CD8-positive, alpha-beta memory T cell (primary cell): ENCODE measurements around the gene AP1S3. TPM values are rescaled to one million over a fixed set of nuclear protein-coding genes. Genes with fewer than 3 reads are reported as not detected.

ENCODE experiments used
- CTCF ChIA-PET: fragments of 350-600 bp; sonication (Branson Sonifier 250); formaldehyde crosslinking; loops from one replicate; lab custom pipeline; 2021; ENCODE audit warnings: antibody characterized with exemption; lab: Charles Lee
- POLR2A ChIA-PET: fragments of 350-600 bp; sonication (Branson Sonifier 250); formaldehyde crosslinking; loops from one replicate; lab custom pipeline; 2021; ENCODE audit warnings: antibody characterized with exemption; lab: Charles Lee
- DNase-seq, 5 donors: peaks; one replicate each; pipeline versions ENCODE4 v3.0.0 to v3.0.0-alpha.2; 2020 to 2022; ENCODE audit warnings: mixed read lengths in 1 of 5
- H3K27ac ChIP-seq: one replicate; pipeline ENCODE4 v1.7.0; 2013; ENCODE audit warnings: low read depth, mild to moderate bottlenecking, low read length, moderate library complexity
- H3K27me3 ChIP-seq: 2 replicates; pipeline ENCODE4 v1.7.0; 2013; ENCODE audit warnings: low read length, mild to moderate bottlenecking; ENCODE audit not compliant: insufficient read depth, poor library complexity, severe bottlenecking
- H3K36me3 ChIP-seq: 2 replicates; pipeline ENCODE4 v1.7.0; 2013; ENCODE audit warnings: mild to moderate bottlenecking, low read length, moderate library complexity; ENCODE audit not compliant: insufficient read depth
- H3K4me1 ChIP-seq: 2 replicates; pipeline ENCODE4 v1.7.0; 2013; ENCODE audit warnings: mild to moderate bottlenecking, low read length, moderate library complexity; ENCODE audit not compliant: insufficient read depth
- H3K4me3 ChIP-seq: 2 replicates; pipeline ENCODE4 v1.7.0; 2013; ENCODE audit warnings: mild to moderate bottlenecking, low read length
- H3K9me3 ChIP-seq: 2 replicates; pipeline ENCODE4 v1.7.0; 2013; ENCODE audit warnings: mild to moderate bottlenecking, low read length
- H3K27ac Mint-ChIP-seq, 8 donors: one replicate each; pipeline ENCODE4 v1.8.0; 2020 to 2021; ENCODE audit warnings: mixed read lengths in 8 of 8, mild to moderate bottlenecking in 6 of 8, inconsistent platforms in 3 of 8, moderate library complexity in 3 of 8
- H3K27me3 Mint-ChIP-seq, 2 donors: one replicate each; pipeline ENCODE4 v1.8.0; 2020 to 2021; ENCODE audit warnings: mixed read lengths in 2 of 2, mild to moderate bottlenecking in 1 of 2, moderate library complexity in 1 of 2
- H3K36me3 Mint-ChIP-seq, 3 donors: one replicate each; pipeline ENCODE4 v1.8.0; 2020 to 2021; ENCODE audit warnings: mixed read lengths in 3 of 3, inconsistent platforms in 1 of 3, mild to moderate bottlenecking in 1 of 3
- H3K4me1 Mint-ChIP-seq, 3 donors: one replicate each; pipeline ENCODE4 v1.8.0; 2020 to 2021; ENCODE audit warnings: mixed read lengths in 3 of 3, inconsistent platforms in 1 of 3, mild to moderate bottlenecking in 1 of 3
- H3K4me3 Mint-ChIP-seq, 7 donors: one replicate each; pipeline ENCODE4 v1.8.0; 2020 to 2021; ENCODE audit warnings: mixed read lengths in 7 of 7, mild to moderate bottlenecking in 6 of 7, moderate library complexity in 4 of 7, inconsistent platforms in 2 of 7
- H3K9me3 Mint-ChIP-seq, 5 donors: one replicate each; pipeline ENCODE4 v1.8.0; 2020 to 2022; ENCODE audit warnings: mixed read lengths in 5 of 5, mild to moderate bottlenecking in 3 of 5, moderate library complexity in 2 of 5, inconsistent platforms in 1 of 5
- polyA plus RNA-seq: library from polyadenylated mRNA; unstranded; fragments of 300-500 nt; fragmentation: Illumina TruSeq; gene quantifications from one replicate; pipeline ENCODE4 v1.2.3, GENCODE V29; 2021
- total RNA-seq, 2 experiments: library from RNA; stranded (reverse); gene quantifications; one replicate each; pipeline ENCODE4 v1.2.3, GENCODE V29; 2021

The AP1S3 gene
- total RNA-seq (10 to 100 TPM; 15.4 to 16.9 TPM), polyA plus RNA-seq (3.9 TPM)

DNA sequence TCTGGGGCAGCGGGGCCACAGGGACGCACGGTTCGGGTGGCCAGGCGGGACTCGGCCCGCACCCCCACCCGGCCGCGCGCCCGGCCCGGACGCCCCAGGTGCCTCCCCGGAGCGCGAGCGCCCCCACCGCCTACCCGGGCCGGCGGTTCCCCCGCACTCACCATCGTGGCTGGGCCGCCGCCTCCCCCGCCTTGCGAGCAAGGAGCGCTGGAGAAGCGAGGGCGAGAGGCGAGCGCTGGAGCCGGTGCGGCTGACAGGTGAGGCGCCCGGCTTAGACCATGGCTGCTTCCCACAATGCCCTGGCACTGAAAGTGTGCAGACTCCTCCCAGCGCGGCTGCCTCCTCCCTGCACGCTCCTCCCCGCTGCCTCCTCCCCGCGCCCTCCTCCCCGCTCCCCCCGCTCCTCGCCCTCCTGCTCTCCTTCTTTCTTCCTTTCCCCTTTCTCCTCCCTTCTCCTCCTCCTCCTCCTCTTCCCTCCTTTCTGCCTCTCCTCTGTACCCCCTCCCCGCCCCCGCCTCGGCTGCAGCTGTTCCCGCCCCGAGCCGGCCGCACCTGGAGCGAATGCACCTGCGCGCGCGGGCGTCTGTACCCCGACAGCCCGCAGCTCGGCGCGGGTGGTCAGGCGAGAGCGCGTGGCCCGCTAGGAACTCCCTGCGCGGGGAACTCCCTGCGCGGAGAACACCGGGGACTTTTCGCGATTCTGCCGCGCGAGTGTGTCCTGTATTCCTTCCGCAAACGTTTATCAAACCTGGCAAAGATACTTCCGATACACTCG is at the start of gene AP1S3:
Gene AP1S3, minus strand, starts transcription at position 296 of the 775 bp plus-strand sequence. Its CDS starts 132 bp downstream, at position 164.
- H3K4me3 ChIP-seq, result peak within 1 kb of the TSS; percentile 58
- POLR2A ChIA-PET, result no interaction called here
- H3K27ac ChIP-seq, result no peak within 1 kb of the TSS

DNA sequence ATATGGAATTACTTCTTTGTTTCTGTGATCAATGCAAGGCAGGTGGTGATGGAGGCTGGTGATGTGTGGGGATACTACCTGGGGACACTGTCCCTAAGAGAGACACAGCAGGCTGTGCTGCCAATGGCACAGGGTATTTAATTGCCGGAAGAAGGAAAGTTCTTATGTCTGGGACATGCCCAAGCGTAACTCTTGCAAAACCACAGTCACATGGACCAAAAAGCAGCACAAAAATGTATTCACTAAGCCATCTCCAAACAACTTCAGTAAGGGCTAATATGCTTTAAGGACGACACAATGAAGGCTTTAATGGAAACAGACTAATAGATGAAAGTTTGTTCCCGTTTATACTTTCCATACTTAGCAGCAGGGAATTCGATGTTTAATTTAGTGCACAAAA is 49.7 kb upstream of the AP1S3 start:
- no peak overlapping the region for H3K27ac ChIP-seq
- no peaks in the 10 kb centered on the region for H3K9me3 ChIP-seq
- H3K4me3 ChIP-seq, result no peak overlapping the region
- no peak overlapping the region for H3K4me3 Mint-ChIP-seq
- H3K27me3 ChIP-seq, result no peaks in the 10 kb centered on the region
- DNase-seq, result no peak
- peaks cover 8% of the 10 kb centered on the region for H3K36me3 ChIP-seq
- peak overlapping the region in 3 of 8 donors; percentile 39 to 92 (median 40) for H3K27ac Mint-ChIP-seq
- H3K36me3 Mint-ChIP-seq, result peaks cover 0 to 62% (median 13%) of the 10 kb centered on the region in 3 donors
- POLR2A ChIA-PET, result no interaction called here
- CTCF ChIA-PET, result no interaction called here
- H3K4me1 Mint-ChIP-seq, result peaks cover 0 to 4% (median 0%) of the 10 kb centered on the region in 3 donors
- H3K9me3 Mint-ChIP-seq, result no peaks in the 10 kb centered on the region
- H3K4me1 ChIP-seq, result no peaks in the 10 kb centered on the region
- no peaks in the 10 kb centered on the region for H3K27me3 Mint-ChIP-seq

More for the DNA sequence above, at the start of gene AP1S3:
- H3K27me3 Mint-ChIP-seq, result peaks cover 0 to 1% of the 10 kb centered on the region in 2 donors
- CTCF ChIA-PET, result interaction anchor here (0.6 to 1.7 kb wide), 3 partner anchors 11 to 44 kb away, joined by 3 to 4 read pairs (median 4); no protein-coding TSS in a partner anchor
- H3K4me1 Mint-ChIP-seq, result peaks cover 11 to 16% (median 16%) of the 10 kb centered on the region in 3 donors
- DNase-seq, result peak; percentile 50 to 76 (median 65)
- peaks cover 9% of the 10 kb centered on the region for H3K4me1 ChIP-seq
- H3K27ac Mint-ChIP-seq, result peak within 1 kb of the TSS; percentile 50 to 97 (median 88)
- H3K36me3 Mint-ChIP-seq, result peaks cover 0 to 5% (median 0%) of the 10 kb centered on the region in 3 donors
- no peaks in the 10 kb centered on the region for H3K36me3 ChIP-seq
- no peaks in the 10 kb centered on the region for H3K9me3 Mint-ChIP-seq
- no peaks in the 10 kb centered on the region for H3K27me3 ChIP-seq
- H3K9me3 ChIP-seq, result no peaks in the 10 kb centered on the region
- H3K4me3 Mint-ChIP-seq, result peak within 1 kb of the TSS; percentile 90 to 97 (median 94)

DNA sequence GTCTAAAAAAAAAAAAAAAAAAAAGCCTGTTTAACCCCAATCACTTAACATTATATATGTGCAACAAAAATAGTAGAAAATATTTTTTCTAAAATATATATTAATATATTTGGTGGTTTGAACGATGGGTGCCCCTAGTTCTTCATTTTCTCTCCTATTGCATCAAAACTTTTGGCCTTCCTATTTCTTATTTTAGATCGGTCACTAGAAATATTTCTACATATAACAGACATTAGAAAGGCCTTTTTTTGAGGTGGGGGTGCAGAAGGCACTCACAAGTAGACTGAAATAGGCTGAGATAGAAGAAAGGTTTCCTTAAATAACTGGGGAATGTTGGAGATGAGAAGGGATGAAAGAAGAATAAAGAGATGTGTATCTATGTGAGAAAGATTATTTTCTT is 49.3 kb upstream of the AP1S3 start:
- POLR2A ChIA-PET, result no interaction called here
- Mint-ChIP-seq H3K9me3 (no peaks in the 10 kb centered on the region), H3K36me3 (peaks cover 0 to 64% (median 13%) of the 10 kb centered on the region in 3 donors), H3K27ac (peak overlapping the region in 3 of 8 donors; percentile 39 to 92 (median 40)), H3K4me1 (peaks cover 2 to 6% (median 3%) of the 10 kb centered on the region in 3 donors), H3K4me3 (no peak overlapping the region), H3K27me3 (no peaks in the 10 kb centered on the region)
- peaks cover 8% of the 10 kb centered on the region for H3K36me3 ChIP-seq
- no peak overlapping the region for H3K27ac ChIP-seq
- H3K27me3 ChIP-seq, result no peaks in the 10 kb centered on the region
- no peaks in the 10 kb centered on the region for H3K9me3 ChIP-seq
- no peak overlapping the region for H3K4me3 ChIP-seq
- CTCF ChIA-PET, result no interaction called here
- no peak for DNase-seq
- no peaks in the 10 kb centered on the region for H3K4me1 ChIP-seq

DNA sequence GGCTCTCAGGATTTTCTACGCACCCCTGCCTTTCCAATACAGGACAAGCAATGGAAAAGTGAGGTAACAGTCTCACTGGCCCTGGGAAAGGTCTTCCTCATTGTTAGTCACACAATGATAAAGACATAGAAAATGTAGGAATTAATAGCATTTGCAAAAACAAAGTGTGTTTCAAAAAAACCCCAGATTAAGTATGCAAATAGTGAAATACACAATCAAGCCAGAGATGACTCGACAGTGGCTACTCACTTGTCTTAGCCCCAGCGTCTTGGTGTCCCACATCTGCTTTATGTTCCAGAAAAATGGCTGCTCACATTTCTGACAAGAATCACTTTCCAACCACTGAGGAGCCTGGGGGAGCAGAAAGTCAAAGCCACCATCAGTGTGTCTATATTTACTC is 47.0 kb upstream of the AP1S3 start:
- ChIA-PET POLR2A (no interaction called here), CTCF (no interaction called here)
- no peaks in the 10 kb centered on the region for H3K9me3 Mint-ChIP-seq
- H3K9me3 ChIP-seq, result no peaks in the 10 kb centered on the region
- H3K27me3 ChIP-seq, result no peaks in the 10 kb centered on the region
- peak overlapping the region in 5 of 8 donors; percentile 6 to 50 (median 26) for H3K27ac Mint-ChIP-seq
- no peaks in the 10 kb centered on the region for H3K27me3 Mint-ChIP-seq
- H3K4me3 Mint-ChIP-seq, result no peak overlapping the region
- peaks cover 8% of the 10 kb centered on the region for H3K36me3 ChIP-seq
- H3K4me1 ChIP-seq, result no peaks in the 10 kb centered on the region
- DNase-seq, result no peak
- peaks cover 10 to 69% (median 16%) of the 10 kb centered on the region in 3 donors for H3K36me3 Mint-ChIP-seq
- H3K4me1 Mint-ChIP-seq, result peaks cover 2 to 11% (median 4%) of the 10 kb centered on the region in 3 donors
- no peak overlapping the region for H3K27ac ChIP-seq
- H3K4me3 ChIP-seq, result no peak overlapping the region

DNA sequence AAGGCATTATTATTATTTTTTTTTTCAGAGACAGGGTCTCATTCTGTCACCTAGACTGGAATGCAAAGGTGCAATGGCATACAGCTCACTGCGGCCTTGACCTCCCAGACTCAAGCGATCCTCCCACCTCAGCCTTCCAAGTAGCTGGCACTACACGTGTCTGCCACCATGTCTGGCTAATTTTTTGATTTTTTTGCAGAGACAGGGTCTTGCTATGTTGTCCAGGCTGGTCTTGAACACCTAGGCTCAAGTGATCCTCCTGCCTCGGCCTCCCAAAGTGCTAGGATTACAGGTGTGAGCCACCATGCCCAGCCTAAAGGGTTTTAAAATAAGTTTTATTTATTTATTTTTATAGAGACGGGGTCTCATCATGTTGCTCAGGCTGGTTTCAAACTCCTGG is 45.3 kb upstream of the AP1S3 start:
- Histone ChIP-seq H3K27ac (no peak overlapping the region), H3K9me3 (no peaks in the 10 kb centered on the region), H3K4me1 (no peaks in the 10 kb centered on the region), H3K4me3 (no peak overlapping the region), H3K27me3 (no peaks in the 10 kb centered on the region), H3K36me3 (peaks cover 12% of the 10 kb centered on the region)
- Mint-ChIP-seq H3K27ac (peak overlapping the region in 4 of 8 donors; percentile 29 to 90 (median 78)), H3K27me3 (no peaks in the 10 kb centered on the region), H3K4me1 (peaks cover 2 to 11% (median 4%) of the 10 kb centered on the region in 3 donors), H3K36me3 (peaks cover 15 to 76% (median 25%) of the 10 kb centered on the region in 3 donors), H3K4me3 (no peak overlapping the region), H3K9me3 (no peaks in the 10 kb centered on the region)
- ChIA-PET CTCF (no interaction called here), POLR2A (no interaction called here)
- no peak for DNase-seq

DNA sequence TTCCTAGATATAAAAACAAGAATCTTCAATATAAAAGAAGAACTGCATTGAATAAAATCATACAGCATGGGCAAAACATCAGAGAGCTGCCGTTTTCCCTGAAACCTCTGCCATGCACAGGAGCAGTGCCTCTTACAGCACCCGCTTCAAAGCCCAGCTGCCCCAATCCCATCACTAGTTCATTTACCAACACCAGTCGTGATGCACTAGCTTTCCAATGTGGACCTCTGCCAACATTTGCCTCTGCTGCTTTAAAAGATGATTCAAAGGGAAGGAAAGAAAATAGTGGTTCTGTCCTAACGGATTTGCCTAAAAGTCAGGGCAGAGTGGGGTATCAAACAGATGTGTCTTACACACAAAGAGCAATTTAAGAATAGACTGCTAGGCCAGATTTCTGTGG is 43.4 kb upstream of the AP1S3 start:
- Mint-ChIP-seq H3K4me3 (no peak overlapping the region), H3K9me3 (no peaks in the 10 kb centered on the region), H3K4me1 (peaks cover 2 to 11% (median 4%) of the 10 kb centered on the region in 3 donors), H3K27me3 (no peaks in the 10 kb centered on the region), H3K36me3 (peaks cover 20 to 85% (median 26%) of the 10 kb centered on the region in 3 donors), H3K27ac (peak overlapping the region; percentile 22 to 83 (median 60))
- no peaks in the 10 kb centered on the region for H3K9me3 ChIP-seq
- no peaks in the 10 kb centered on the region for H3K4me1 ChIP-seq
- ChIA-PET POLR2A (interaction anchor here (0.7 kb wide), 1 partner anchor 33 kb away, joined by 4 read pairs; no protein-coding TSS in a partner anchor), CTCF (interaction anchor here (1.1 kb wide), 1 partner anchor 42 kb away, joined by 4 read pairs; no protein-coding TSS in a partner anchor)
- H3K36me3 ChIP-seq, result peaks cover 10% of the 10 kb centered on the region
- no peak overlapping the region for H3K4me3 ChIP-seq
- DNase-seq, result no peak
- no peaks in the 10 kb centered on the region for H3K27me3 ChIP-seq
- H3K27ac ChIP-seq, result no peak overlapping the region

DNA sequence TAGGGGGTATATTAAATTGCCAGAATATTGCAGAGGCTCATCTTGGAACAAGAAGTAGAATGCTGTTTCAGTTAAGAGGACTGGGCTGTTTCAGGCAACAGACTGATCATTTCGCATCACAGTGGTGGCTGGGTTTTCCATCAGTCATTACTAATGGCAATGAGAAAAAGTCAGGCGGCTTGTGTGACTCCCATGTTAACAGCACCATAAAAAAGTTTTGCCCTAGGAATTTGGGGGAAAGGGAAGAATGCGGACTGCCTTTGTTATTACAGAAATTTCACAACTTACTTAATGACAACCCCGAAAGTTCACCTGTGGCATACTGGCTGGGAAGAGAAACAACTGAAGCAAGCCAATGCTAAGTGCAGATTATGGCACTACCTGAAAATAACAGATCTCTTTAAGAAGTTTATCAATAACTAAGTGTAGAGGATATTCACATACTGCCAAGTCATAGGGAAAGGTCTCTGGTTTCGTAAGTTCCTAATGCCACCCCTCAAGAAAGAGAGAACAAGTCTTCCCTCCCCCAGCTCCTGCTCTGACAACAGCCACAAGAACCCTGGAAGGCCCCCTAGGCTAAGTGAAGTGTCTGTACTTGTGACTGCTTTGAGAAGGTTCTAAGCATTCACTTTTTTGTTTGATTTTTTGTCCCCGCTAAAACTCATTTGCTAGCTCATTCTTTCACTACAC is 40.5 kb upstream of the AP1S3 start:
- Histone ChIP-seq H3K36me3 (peaks cover 10% of the 10 kb centered on the region), H3K4me1 (no peaks in the 10 kb centered on the region), H3K4me3 (no peak overlapping the region), H3K27me3 (no peaks in the 10 kb centered on the region), H3K27ac (no peak overlapping the region), H3K9me3 (no peaks in the 10 kb centered on the region)
- DNase-seq, result no peak
- Mint-ChIP-seq H3K9me3 (no peaks in the 10 kb centered on the region), H3K4me3 (no peak overlapping the region), H3K36me3 (peaks cover 28 to 84% (median 31%) of the 10 kb centered on the region in 3 donors), H3K4me1 (peaks cover 2 to 11% (median 4%) of the 10 kb centered on the region in 3 donors), H3K27me3 (no peaks in the 10 kb centered on the region), H3K27ac (peak overlapping the region in 4 of 8 donors; percentile 23 to 35 (median 29))
- ChIA-PET CTCF (no interaction called here), POLR2A (no interaction called here)
